Measurements from ENCODE around the gene MMP11. TPM values are rescaled to one million over a fixed set of nuclear protein-coding genes. Genes with fewer than 3 reads are reported as not detected.
A peak's percentile ranks its signal among the peaks of the same experiment; 100 is the strongest.

The MMP11 gene
- total and polyA plus RNA-seq, 9 donors = 1.4 to 59.7 (median 11.4) TPM

DNA sequence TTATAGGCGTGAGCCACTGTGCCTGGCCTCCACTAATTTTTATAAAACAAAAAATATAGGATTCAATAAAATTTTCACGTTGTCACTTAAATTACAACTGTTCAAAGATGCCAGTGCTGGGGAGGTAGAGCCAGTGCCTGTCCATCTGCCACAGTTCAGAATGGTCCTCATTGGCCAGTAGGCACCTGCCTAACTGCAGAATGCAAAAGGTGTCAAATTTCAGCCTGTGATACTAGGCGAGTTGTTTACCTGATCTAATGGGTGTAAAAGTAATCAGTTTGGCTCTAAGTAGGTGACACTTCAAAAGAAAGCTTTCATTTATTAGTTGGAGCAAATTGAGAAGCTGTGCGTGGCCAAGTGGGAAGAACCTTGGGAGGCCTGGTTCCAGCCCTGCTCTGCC, 16.5 kb downstream of the MMP11 start:
- Histone ChIP-seq H3K36me3 (no peaks in the 10 kb centered on the region), H3K27me3 (no peaks in the 10 kb centered on the region), H3K4me3 (no peak overlapping the region), H3K27ac (peak overlapping the region in 1 of 2 donors; percentile 63), H3K4me1 (ENCODE audit: insufficient read depth) (peaks cover 41% of the 10 kb centered on the region), H3K9me3 (no peaks in the 10 kb centered on the region)
- TF ChIP-seq POLR2A (IDR thresholded peaks at IDR 0.05) = no peak
- no peak for TF ChIP-seq EP300 (IDR thresholded peaks at IDR 0.05)
- TF ChIP-seq, protein P1, sequence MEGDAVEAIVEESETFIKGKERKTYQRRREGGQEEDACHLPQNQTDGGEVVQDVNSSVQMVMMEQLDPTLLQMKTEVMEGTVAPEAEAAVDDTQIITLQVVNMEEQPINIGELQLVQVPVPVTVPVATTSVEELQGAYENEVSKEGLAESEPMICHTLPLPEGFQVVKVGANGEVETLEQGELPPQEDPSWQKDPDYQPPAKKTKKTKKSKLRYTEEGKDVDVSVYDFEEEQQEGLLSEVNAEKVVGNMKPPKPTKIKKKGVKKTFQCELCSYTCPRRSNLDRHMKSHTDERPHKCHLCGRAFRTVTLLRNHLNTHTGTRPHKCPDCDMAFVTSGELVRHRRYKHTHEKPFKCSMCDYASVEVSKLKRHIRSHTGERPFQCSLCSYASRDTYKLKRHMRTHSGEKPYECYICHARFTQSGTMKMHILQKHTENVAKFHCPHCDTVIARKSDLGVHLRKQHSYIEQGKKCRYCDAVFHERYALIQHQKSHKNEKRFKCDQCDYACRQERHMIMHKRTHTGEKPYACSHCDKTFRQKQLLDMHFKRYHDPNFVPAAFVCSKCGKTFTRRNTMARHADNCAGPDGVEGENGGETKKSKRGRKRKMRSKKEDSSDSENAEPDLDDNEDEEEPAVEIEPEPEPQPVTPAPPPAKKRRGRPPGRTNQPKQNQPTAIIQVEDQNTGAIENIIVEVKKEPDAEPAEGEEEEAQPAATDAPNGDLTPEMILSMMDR (IDR thresholded peaks at IDR 0.05) = no peak
- no peak for DNase-seq
- 54 to 65% (median 64%) methylated on average over 4 of the region's 4 CpGs for WGBS, 3 donors
- intact Hi-C loops (cut with DNase I) = no loop called here

DNA sequence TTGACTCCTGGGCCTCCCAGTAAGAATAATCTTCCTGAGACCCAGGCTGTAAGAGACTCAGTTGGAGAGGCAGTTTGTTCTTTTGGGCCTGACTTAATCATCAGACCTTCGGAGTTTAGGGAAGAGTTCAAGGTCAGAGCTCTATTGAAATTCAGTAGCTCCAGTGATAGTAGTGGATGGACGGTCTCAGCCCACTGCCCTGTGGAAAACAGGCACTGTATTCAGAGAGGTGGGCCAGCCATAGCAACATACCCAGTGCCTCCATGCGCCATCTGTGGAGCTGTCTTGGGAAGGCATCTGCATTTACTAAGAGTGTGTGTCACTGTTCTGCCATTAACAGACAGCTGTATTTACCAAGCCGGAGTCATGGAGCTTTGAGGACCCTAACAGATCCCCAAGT, 17.0 kb downstream of the MMP11 start:
- Histone ChIP-seq H3K27ac (peak overlapping the region in 1 of 2 donors; percentile 63), H3K36me3 (no peaks in the 10 kb centered on the region), H3K4me1 (ENCODE audit: insufficient read depth) (peaks cover 41% of the 10 kb centered on the region), H3K27me3 (no peaks in the 10 kb centered on the region), H3K4me3 (no peak overlapping the region), H3K9me3 (no peaks in the 10 kb centered on the region)
- DNase-seq = no peak
- intact Hi-C loops (cut with DNase I) = no loop called here
- 46 to 64% (median 50%) methylated on average over 4 of the region's 4 CpGs for WGBS, 3 donors
- TF ChIP-seq EP300 (IDR thresholded peaks at IDR 0.05) = no peak
- TF ChIP-seq, protein P1 (IDR thresholded peaks at IDR 0.05) = no peak
- no peak for TF ChIP-seq POLR2A (IDR thresholded peaks at IDR 0.05)

DNA sequence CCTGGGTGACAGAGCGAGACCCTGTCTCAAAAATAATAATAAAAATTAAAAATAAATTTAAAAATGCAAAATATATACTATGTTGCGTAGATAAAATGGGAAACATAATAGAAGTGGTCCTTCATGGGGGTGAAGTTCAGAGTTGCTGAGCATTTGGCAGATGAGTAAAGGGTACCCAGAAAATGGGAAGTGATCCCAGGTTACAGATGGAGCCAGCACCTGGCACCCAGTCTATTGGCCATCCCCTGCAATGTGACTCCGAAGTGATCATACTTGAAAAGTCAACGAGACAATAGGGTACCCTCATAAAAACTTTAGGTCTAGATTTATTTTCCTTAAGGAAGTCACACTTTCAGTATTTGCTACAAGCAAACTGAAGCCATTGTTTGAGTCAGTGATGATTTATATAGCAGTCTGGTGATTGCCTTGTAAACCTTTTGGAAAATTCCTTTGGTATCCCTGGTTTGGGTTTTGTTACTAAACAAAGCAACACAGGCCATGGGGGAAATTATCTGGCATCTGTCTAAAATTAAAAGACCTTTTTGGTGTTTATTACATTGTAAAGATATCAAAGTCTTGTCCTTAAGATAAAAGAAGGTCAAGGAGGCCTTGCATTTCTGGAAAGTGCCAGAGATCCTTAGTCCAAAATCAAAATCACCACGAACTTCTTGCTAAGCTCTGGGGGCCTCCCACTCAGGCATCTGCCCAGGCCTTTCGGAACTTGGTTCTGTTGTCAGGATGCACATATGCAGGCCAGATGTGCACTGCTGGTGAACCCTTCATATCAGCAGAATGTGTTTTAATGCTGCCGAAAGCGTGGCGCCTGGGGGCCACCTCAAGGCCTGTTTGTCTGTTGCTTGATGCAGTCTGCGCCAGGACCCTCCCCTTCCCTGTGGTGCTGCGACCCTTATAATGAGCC, 18.4 kb downstream of the MMP11 start:
- H3K27me3 ChIP-seq = no peaks in the 10 kb centered on the region
- WGBS, 3 donors = 20 to 27% (median 23%) methylated on average over 11 of the region's 11 CpGs
- no peaks in the 10 kb centered on the region for H3K9me3 ChIP-seq
- H3K4me1 ChIP-seq (ENCODE audit: insufficient read depth) = peaks cover 40% of the 10 kb centered on the region
- peak; percentile 65 to 81 (median 72) for DNase-seq
- H3K4me3 ChIP-seq = no peak overlapping the region
- TF ChIP-seq EP300 (IDR thresholded peaks at IDR 0.05) (no peak), POLR2A (IDR thresholded peaks at IDR 0.05) (no peak)
- TF ChIP-seq, protein P1 (IDR thresholded peaks at IDR 0.05) = no peak
- intact Hi-C loops (cut with DNase I) = no loop called here
- H3K36me3 ChIP-seq = no peaks in the 10 kb centered on the region
- H3K27ac ChIP-seq = peak overlapping the region; percentile 3 to 63

DNA sequence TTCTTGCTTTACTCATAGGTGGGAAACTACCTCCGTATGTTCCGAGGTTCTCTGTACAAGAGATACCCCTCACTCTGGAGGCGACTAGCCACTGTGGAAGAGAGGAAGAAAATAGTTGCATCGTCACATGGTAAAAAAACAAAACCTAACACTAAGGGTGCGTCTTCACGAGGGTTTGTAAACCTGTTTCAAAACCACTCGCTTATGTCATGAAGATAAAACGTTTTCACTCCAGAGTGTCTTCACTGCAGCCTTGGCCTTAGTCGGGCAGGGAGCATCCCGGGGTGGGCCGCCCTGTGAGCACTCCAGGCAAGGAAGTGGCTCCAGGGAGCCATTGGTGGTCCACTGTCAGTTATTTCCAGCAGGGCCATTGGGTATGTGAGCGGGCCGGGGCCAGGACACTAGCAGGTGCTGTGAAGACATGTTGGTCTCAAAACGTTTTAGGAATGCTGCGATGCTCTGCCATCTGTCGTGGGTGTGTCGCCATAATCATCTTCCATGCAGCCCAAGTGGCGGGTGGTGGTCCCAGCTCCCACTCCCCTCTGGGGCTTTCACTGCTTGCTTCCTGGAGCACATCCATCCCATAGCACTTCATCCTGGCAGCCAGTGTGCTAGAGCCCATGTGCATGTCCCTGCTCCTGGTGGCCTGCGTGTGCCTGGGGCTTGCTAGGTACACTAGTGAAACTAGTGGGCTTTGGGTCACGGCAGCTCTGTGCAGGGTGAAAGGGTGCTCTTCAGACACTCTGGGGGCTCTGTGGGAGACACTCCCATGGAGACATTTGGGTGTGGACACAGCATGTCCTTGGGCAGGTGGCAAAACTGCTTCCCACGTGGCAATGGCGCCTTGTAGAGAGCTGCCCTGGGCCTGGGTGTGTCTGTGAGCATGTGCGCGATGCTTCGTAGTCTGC, 19.3 kb downstream of the MMP11 start:
- no peaks in the 10 kb centered on the region for H3K9me3 ChIP-seq
- H3K27me3 ChIP-seq = no peaks in the 10 kb centered on the region
- DNase-seq = peak in 2 of 5 donors; percentile 52 to 63
- H3K36me3 ChIP-seq = no peaks in the 10 kb centered on the region
- no peak overlapping the region for H3K4me3 ChIP-seq
- intact Hi-C loops (cut with DNase I) = no loop called here
- H3K27ac ChIP-seq = peak overlapping the region; percentile 3 to 63
- WGBS, 3 donors = 44 to 59% (median 50%) methylated on average over 24 to 25 of the region's 25 CpGs
- TF ChIP-seq EP300 (IDR thresholded peaks at IDR 0.05) (no peak), POLR2A (IDR thresholded peaks at IDR 0.05) (no peak)
- TF ChIP-seq, protein P1 (IDR thresholded peaks at IDR 0.05) = no peak
- H3K4me1 ChIP-seq (ENCODE audit: insufficient read depth) = peaks cover 36% of the 10 kb centered on the region

Data from ovary (tissue), 9 donors.